Uterus (tissue), 4 donors: ENCODE results near the gene NRXN2. TPM values are rescaled to one million over a fixed set of nuclear protein-coding genes. Genes with fewer than 3 reads are reported as not detected.

Experiments
- DNase-seq, 2 donors: peaks; one replicate each; pipeline ENCODE4 v3.0.0-alpha.2; 2019 to 2020
- H3K27ac ChIP-seq, 2 donors: fragments of 200-600 bp; sonication (generic); 1 replicate in 1 of 2; 2 replicates in 1 of 2; pipeline ENCODE4 v1.5.1; 2016 to 2018
- H3K27me3 ChIP-seq, 2 donors: fragments of 200-600 bp; sonication (generic); one replicate each; pipeline ENCODE4 v1.5.1; 2018 to 2019; ENCODE audit warnings: control low read depth in 1 of 2
- H3K36me3 ChIP-seq, 2 donors: fragments of 200-600 bp; sonication (generic); one replicate each; pipeline ENCODE4 v1.5.1; 2019; ENCODE audit warnings: control low read depth in 1 of 2
- H3K4me1 ChIP-seq, 2 donors: fragments of 200-600 bp; sonication (generic); one replicate each; pipeline ENCODE4 v1.5.1; 2018 to 2019; ENCODE audit warnings: control low read depth in 1 of 2
- H3K4me3 ChIP-seq, 2 donors: fragments of 200-600 bp; sonication (generic); 1 replicate in 1 of 2; 2 replicates in 1 of 2; pipeline ENCODE4 v1.5.1; 2018 to 2019; ENCODE audit warnings: mild to moderate bottlenecking in 1 of 2
- H3K9me3 ChIP-seq, 2 donors: fragments of 200-600 bp; sonication (generic); one replicate each; pipeline ENCODE4 v1.5.1; 2019; ENCODE audit warnings: control low read depth in 1 of 2
- CTCF ChIP-seq, 4 experiments: fragments of 200-600 bp in 2 of 4; fragments of 450-650 bp in 2 of 4; sonication (generic) in 2 of 4; IDR thresholded peaks; one replicate each; pipeline ENCODE4 v1.5.1; 2016 to 2019; ENCODE audit warnings: antibody characterized with exemption in 4 of 4, mild to moderate bottlenecking in 2 of 4, moderate library complexity in 1 of 4
- POLR2A ChIP-seq, 2 donors: fragments of 450-650 bp; IDR thresholded peaks; one replicate each; pipeline ENCODE4 v1.6.1; 2016; ENCODE audit warnings: antibody characterized with exemption in 2 of 2, mild to moderate bottlenecking in 1 of 2, moderate library complexity in 1 of 2
- intact Hi-C: fragments of 100-400 bp; cut with DNase I; formaldehyde crosslinking; loops from one replicate; pipeline ENCODE4 v1.15.1; 2023; ENCODE audit warnings: low total_unique reads
- total RNA-seq, 4 donors: library from RNA; depleted of rRNA in 3 of 4; stranded (reverse); fragments of >200 nt in 3 of 4; gene quantifications; one replicate each; pipeline versions ENCODE4 v1.1.0 to v1.2.4, GENCODE V29; 2014 to 2023
- donor health status: DM: yes; HTN: yes; CAD: no.

Gene NRXN2
- total RNA-seq, 4 donors from 2014 or later, result 0.88 to 48.4 (median 12.6) TPM

GRCh38 chr11:64745521-64746328, 22.7 kb upstream of the NRXN2 start:
- intact Hi-C loops, result no loop called here
- Histone ChIP-seq H3K9me3 (no peaks in the 10 kb centered on the region), H3K27ac (peak overlapping the region; percentile 87 to 91), H3K27me3 (no peaks in the 10 kb centered on the region), H3K36me3 (no peaks in the 10 kb centered on the region), H3K4me1 (peaks cover 0 to 7% of the 10 kb centered on the region in 2 donors), H3K4me3 (peak overlapping the region; percentile 42 to 49)
- peak; percentile 93 for DNase-seq
- TF ChIP-seq CTCF (IDR thresholded peaks at IDR 0.05) (no peak), POLR2A (IDR thresholded peaks at IDR 0.05) (peak; percentile 69 to 77)

GRCh38 chr11:64745189-64745520, 22.2 kb upstream of the NRXN2 start:
- TF ChIP-seq CTCF (IDR thresholded peaks at IDR 0.05), result no peak
- no peak for TF ChIP-seq POLR2A (IDR thresholded peaks at IDR 0.05)
- H3K27ac ChIP-seq, result peak overlapping the region; percentile 87 to 91
- DNase-seq, result peak; percentile 64 to 67
- H3K4me1 ChIP-seq, result peaks cover 0 to 7% of the 10 kb centered on the region in 2 donors
- H3K36me3 ChIP-seq, result no peaks in the 10 kb centered on the region
- H3K27me3 ChIP-seq, result no peaks in the 10 kb centered on the region
- peak overlapping the region; percentile 42 to 49 for H3K4me3 ChIP-seq
- intact Hi-C loops, result no loop called here
- H3K9me3 ChIP-seq, result no peaks in the 10 kb centered on the region

- peaks cover 0 to 7% of the 10 kb centered on the region in 2 donors for H3K4me1 ChIP-seq
- intact Hi-C loops, result no loop called here
- peak overlapping the region; percentile 87 to 91 for H3K27ac ChIP-seq
- no peaks in the 10 kb centered on the region for H3K9me3 ChIP-seq
- no peaks in the 10 kb centered on the region for H3K27me3 ChIP-seq
- peak overlapping the region; percentile 42 to 49 for H3K4me3 ChIP-seq
- no peaks in the 10 kb centered on the region for H3K36me3 ChIP-seq
- DNase-seq, result peak; percentile 26 to 41
- TF ChIP-seq POLR2A (IDR thresholded peaks at IDR 0.05) (no peak), CTCF (IDR thresholded peaks at IDR 0.05) (no peak)
These were observed 21.7 kb upstream of the NRXN2 start for GRCh38 chr11:64744544-64745188.

GRCh38 chr11:64743591-64744543, 20.9 kb upstream of the NRXN2 start, which contains the start of gene RASGRP2:
Gene RASGRP2 (minus strand): TSS chr11:64744142. CDS start chr11:64742866, 1,276 bp downstream.
- H3K9me3 ChIP-seq, result no peaks in the 10 kb centered on the region
- intact Hi-C loops, result no loop called here
- TF ChIP-seq POLR2A (IDR thresholded peaks at IDR 0.05), result peak in 1 of 2 donors; percentile 11
- TF ChIP-seq CTCF (IDR thresholded peaks at IDR 0.05), result peak; percentile 58 to 77 (median 70)
- H3K36me3 ChIP-seq, result no peaks in the 10 kb centered on the region
- H3K4me1 ChIP-seq, result peaks cover 0 to 7% of the 10 kb centered on the region in 2 donors
- H3K27ac ChIP-seq, result peak within 1 kb of the TSS; percentile 87 to 91
- no peaks in the 10 kb centered on the region for H3K27me3 ChIP-seq
- DNase-seq, result peak; percentile 77 to 80
- peak within 1 kb of the TSS; percentile 42 to 49 for H3K4me3 ChIP-seq
